GM12892 (cell line): Measurements from ENCODE around the gene SFTPB.
"Not testable (repeated sequence)": the region's sequence is repeated elsewhere in the genome, so short reads cannot be mapped to it uniquely, and the experiment has no call there.

ENCODE experiments used
- DNase-seq: peaks from one replicate; pipeline ENCODE4 v3.0.0; 2011; ENCODE audit not compliant: insufficient read length
- FAIRE-seq: peaks from 2 replicates; lab custom pipeline; 2011; peaks lifted over from hg19 to GRCh38; lab: Jason Lieb, UNC
- POLR2A ChIP-seq: IDR thresholded peaks from 2 replicates; pipeline ENCODE4 v1.6.1; 2011; ENCODE audit warnings: low read depth, low read length, control low read depth
- POLR2AphosphoS5 ChIP-seq: IDR thresholded peaks from 2 replicates; pipeline ENCODE4 v1.6.1; 2011; ENCODE audit warnings: low read depth, low read length, control low read depth
- TAF1 ChIP-seq: IDR thresholded peaks from 2 replicates; pipeline ENCODE4 v1.6.1; 2011; ENCODE audit warnings: low read depth, mild to moderate bottlenecking, control low read depth, low read length, borderline replicate concordance

Gene SFTPB

GRCh38 chr2:85684380-85684779 is 16.4 kb upstream of the SFTPB start:
- TF ChIP-seq POLR2A (no peak), TAF1 (no peak), POLR2AphosphoS5 (no peak)
- no peak for DNase-seq
- no peak for FAIRE-seq

GRCh38 chr2:85682378-85682777 is 14.4 kb upstream of the SFTPB start:
- DNase-seq (no peak), FAIRE-seq (no peak)
- TF ChIP-seq POLR2AphosphoS5 = no peak
- no peak for TF ChIP-seq POLR2A
- no peak for TF ChIP-seq TAF1

- no peak for TF ChIP-seq POLR2A
- TF ChIP-seq POLR2AphosphoS5 = no peak
- TF ChIP-seq TAF1 = no peak
- FAIRE-seq (no peak), DNase-seq (no peak)
Measured at GRCh38 chr2:85681776-85682175, 13.8 kb upstream of the SFTPB start.

GRCh38 chr2:85681372-85681763 is 13.4 kb upstream of the SFTPB start:
- TF ChIP-seq TAF1 (no peak), POLR2AphosphoS5 (no peak), POLR2A (no peak)

GRCh38 chr2:85680707-85681371 is 12.8 kb upstream of the SFTPB start:
- FAIRE-seq (no peak), DNase-seq (no peak)
- TF ChIP-seq POLR2AphosphoS5 (no peak), POLR2A (no peak), TAF1 (no peak)

More at GRCh38 chr2:85681372-85681763, 13.4 kb upstream of the SFTPB start:
- FAIRE-seq (no peak), DNase-seq (no peak)

- DNase-seq (peak; percentile 80), FAIRE-seq (peak; percentile 93)
- no peak for TF ChIP-seq TAF1
- TF ChIP-seq POLR2A = no peak
- no peak for TF ChIP-seq POLR2AphosphoS5
Measured at GRCh38 chr2:85678794-85679672, 11.0 kb upstream of the SFTPB start.

GRCh38 chr2:85678377-85678776 is 10.4 kb upstream of the SFTPB start:
- TF ChIP-seq POLR2A = no peak
- no peak for TF ChIP-seq POLR2AphosphoS5
- TF ChIP-seq TAF1 = no peak
- no peak for FAIRE-seq
- DNase-seq = no peak

- TF ChIP-seq POLR2A = no peak
- FAIRE-seq = no peak
- DNase-seq = no peak
Measured at GRCh38 chr2:85675866-85676548, 8.0 kb upstream of the SFTPB start.

- TF ChIP-seq TAF1 = no peak
- TF ChIP-seq POLR2AphosphoS5 = no peak
- TF ChIP-seq POLR2A = no peak
- no peak for DNase-seq
- FAIRE-seq = no peak
Measured at GRCh38 chr2:85675427-85675826, 7.4 kb upstream of the SFTPB start.

GRCh38 chr2:85674417-85674816 is 6.4 kb upstream of the SFTPB start:
- no peak for FAIRE-seq
- no peak for DNase-seq
- TF ChIP-seq POLR2AphosphoS5 (no peak), TAF1 (no peak), POLR2A (no peak)

- no peak for FAIRE-seq
- no peak for DNase-seq
- TF ChIP-seq POLR2AphosphoS5 (no peak), POLR2A (no peak), TAF1 (no peak)
Measured at GRCh38 chr2:85673716-85674375, 5.8 kb upstream of the SFTPB start.

GRCh38 chr2:85672456-85672855 is 4.5 kb upstream of the SFTPB start:
- no peak for TF ChIP-seq TAF1
- TF ChIP-seq POLR2A = no peak
- TF ChIP-seq POLR2AphosphoS5 = no peak
- no peak for DNase-seq
- no peak for FAIRE-seq

GRCh38 chr2:85670416-85670815 is 2.4 kb upstream of the SFTPB start:
- not testable (repeated sequence) for DNase-seq, FAIRE-seq
